ENCODE measurements around the gene MAG. TPM values are rescaled to one million over a fixed set of nuclear protein-coding genes. Genes with fewer than 3 reads are reported as not detected.

MAG gene
- total RNA-seq, 1 experiment from 2014 or later = 0.41 TPM

GRCh38 chr19:35297515-35297848 is 5.5 kb downstream of the MAG start:
- H3K27ac Mint-ChIP-seq (ENCODE audit: unreplicated experiment) = no peak overlapping the region
- H3K4me3 Mint-ChIP-seq (ENCODE audit: unreplicated experiment) = no peak overlapping the region
- no TSS peak for BruUV-seq (replicated peaks)
- intact Hi-C loops (cut with micrococcal nuclease; ENCODE audit: unreplicated experiment) = no loop called here
- peaks cover 7% of the 10 kb centered on the region for H3K27me3 Mint-ChIP-seq (ENCODE audit: insufficient read depth, unreplicated experiment)
- H3K9me3 Mint-ChIP-seq (ENCODE audit: unreplicated experiment) = no peaks in the 10 kb centered on the region
- H3K36me3 Mint-ChIP-seq (ENCODE audit: insufficient read depth, unreplicated experiment) = no peaks in the 10 kb centered on the region
- ChIA-PET CTCF (no interaction called here), POLR2A (no interaction called here)
- H3K4me3 ChIP-seq (ENCODE audit: low read depth, low read length) = no peak overlapping the region
- no peak for DNase-seq
- no peaks in the 10 kb centered on the region for H3K27me3 ChIP-seq (replicated peaks; ENCODE audit: control insufficient read depth, insufficient read depth, low read length)
- H3K36me3 ChIP-seq (ENCODE audit: control insufficient read depth, insufficient read depth, low read length) = no peaks in the 10 kb centered on the region
- no peaks in the 10 kb centered on the region for H3K4me1 Mint-ChIP-seq (ENCODE audit: low read depth, unreplicated experiment)
- H3K4me1 ChIP-seq = peaks cover 4% of the 10 kb centered on the region; the same call in 1 of the 2 replicates
- H3K9me3 ChIP-seq = no peaks in the 10 kb centered on the region
- TF ChIP-seq CTCF (IDR thresholded peaks at IDR 0.05; ENCODE audit: insufficient read depth in 1 of 2, low read depth in 1 of 2, low read length in 1 of 2, severe bottlenecking in 1 of 2, unreplicated experiment in 1 of 2) = no peak

GRCh38 chr19:35297922-35298321 is 6.0 kb downstream of the MAG start:
- peaks cover 4% of the 10 kb centered on the region for H3K27me3 Mint-ChIP-seq (ENCODE audit: insufficient read depth, unreplicated experiment)
- TF ChIP-seq CTCF (IDR thresholded peaks at IDR 0.05; ENCODE audit: insufficient read depth in 1 of 2, low read depth in 1 of 2, low read length in 1 of 2, severe bottlenecking in 1 of 2, unreplicated experiment in 1 of 2) = no peak
- intact Hi-C loops (cut with micrococcal nuclease; ENCODE audit: unreplicated experiment) = no loop called here
- peaks cover 4% of the 10 kb centered on the region; the same call in 1 of the 2 replicates for H3K4me1 ChIP-seq
- no peak overlapping the region for H3K27ac Mint-ChIP-seq (ENCODE audit: unreplicated experiment)
- no TSS peak for BruUV-seq (replicated peaks)
- no peaks in the 10 kb centered on the region for H3K4me1 Mint-ChIP-seq (ENCODE audit: low read depth, unreplicated experiment)
- no peak overlapping the region for H3K4me3 ChIP-seq (ENCODE audit: low read depth, low read length)
- H3K27me3 ChIP-seq (replicated peaks; ENCODE audit: control insufficient read depth, insufficient read depth, low read length) = no peaks in the 10 kb centered on the region
- H3K36me3 Mint-ChIP-seq (ENCODE audit: insufficient read depth, unreplicated experiment) = no peaks in the 10 kb centered on the region
- DNase-seq = no peak
- ChIA-PET CTCF (no interaction called here), POLR2A (no interaction called here)
- no peaks in the 10 kb centered on the region for H3K9me3 ChIP-seq
- no peaks in the 10 kb centered on the region for H3K9me3 Mint-ChIP-seq (ENCODE audit: unreplicated experiment)
- no peaks in the 10 kb centered on the region for H3K36me3 ChIP-seq (ENCODE audit: control insufficient read depth, insufficient read depth, low read length)
- H3K4me3 Mint-ChIP-seq (ENCODE audit: unreplicated experiment) = no peak overlapping the region

- TF ChIP-seq CTCF (IDR thresholded peaks at IDR 0.05; ENCODE audit: insufficient read depth in 1 of 2, low read depth in 1 of 2, low read length in 1 of 2, severe bottlenecking in 1 of 2, unreplicated experiment in 1 of 2) = no peak
- intact Hi-C loops (cut with micrococcal nuclease; ENCODE audit: unreplicated experiment) = no loop called here
Measured at GRCh38 chr19:35298561-35298972, 6.6 kb downstream of the MAG start.

More at GRCh38 chr19:35298561-35298972, 6.6 kb downstream of the MAG start:
- no TSS peak for BruUV-seq (replicated peaks)
- H3K36me3 Mint-ChIP-seq (ENCODE audit: insufficient read depth, unreplicated experiment) = no peaks in the 10 kb centered on the region
- no peaks in the 10 kb centered on the region for H3K4me1 Mint-ChIP-seq (ENCODE audit: low read depth, unreplicated experiment)
- H3K4me3 Mint-ChIP-seq (ENCODE audit: unreplicated experiment) = no peak overlapping the region
- no peaks in the 10 kb centered on the region for H3K9me3 Mint-ChIP-seq (ENCODE audit: unreplicated experiment)
- POLR2A ChIA-PET = no interaction called here
- Histone ChIP-seq H3K9me3 (no peaks in the 10 kb centered on the region), H3K27me3 (replicated peaks; ENCODE audit: control insufficient read depth, insufficient read depth, low read length) (no peaks in the 10 kb centered on the region), H3K4me3 (ENCODE audit: low read depth, low read length) (no peak overlapping the region), H3K36me3 (ENCODE audit: control insufficient read depth, insufficient read depth, low read length) (no peaks in the 10 kb centered on the region), H3K4me1 (peaks cover 4% of the 10 kb centered on the region; the same call in 1 of the 2 replicates)
- DNase-seq = no peak
- CTCF ChIA-PET = no interaction called here
- peaks cover 2% of the 10 kb centered on the region for H3K27me3 Mint-ChIP-seq (ENCODE audit: insufficient read depth, unreplicated experiment)
- no peak overlapping the region for H3K27ac Mint-ChIP-seq (ENCODE audit: unreplicated experiment)
